Measurements from ENCODE around the gene AKAP7. TPM values are rescaled to one million over a fixed set of nuclear protein-coding genes. Genes with fewer than 3 reads are reported as not detected.

The AKAP7 gene
- total and polyA plus RNA-seq, 2 experiments from 2014 or later: 18.4 to 54.4 TPM

DNA sequence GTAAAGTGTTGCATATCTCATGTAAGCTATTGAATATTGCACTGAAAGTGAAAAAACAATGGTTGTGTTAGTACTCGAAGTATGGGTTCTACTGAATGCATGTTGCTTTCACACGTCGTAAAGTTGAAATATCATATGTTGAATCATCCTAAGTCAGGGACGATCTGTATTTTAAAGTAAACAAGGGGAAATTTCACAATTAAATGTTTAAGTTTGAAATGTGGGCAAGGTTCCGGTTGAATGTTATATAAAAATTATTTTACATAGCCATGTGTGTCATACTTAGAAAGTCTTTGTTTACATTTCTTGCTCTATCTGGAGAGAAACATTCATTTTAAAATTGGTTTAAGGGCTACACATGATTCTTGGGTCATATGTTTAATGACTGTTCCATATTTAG lies 76.8 kb downstream of the AKAP7 start:
- H3K9me2 ChIP-seq (replicated peaks; ENCODE audit: insufficient read depth): no peaks in the 10 kb centered on the region
- no peak overlapping the region for H3K4me3 ChIP-seq
- H4K20me1 ChIP-seq (ENCODE audit: insufficient read depth, poor library complexity, severe bottlenecking): no peaks in the 10 kb centered on the region
- no peak for DNase-seq (ENCODE audit: low spot score)
- H3K79me2 ChIP-seq: no peaks in the 10 kb centered on the region
- H3K9me3 ChIP-seq (ENCODE audit: low read depth): no peaks in the 10 kb centered on the region
- no peaks in the 10 kb centered on the region for H3K36me3 ChIP-seq (replicated peaks; ENCODE audit: insufficient read depth, low read depth)
- no peak overlapping the region for H3K27ac ChIP-seq
- TF ChIP-seq EZH2 (IDR thresholded peaks at IDR 0.05; ENCODE audit: borderline replicate concordance): no peak
- TF ChIP-seq, protein P1, sequence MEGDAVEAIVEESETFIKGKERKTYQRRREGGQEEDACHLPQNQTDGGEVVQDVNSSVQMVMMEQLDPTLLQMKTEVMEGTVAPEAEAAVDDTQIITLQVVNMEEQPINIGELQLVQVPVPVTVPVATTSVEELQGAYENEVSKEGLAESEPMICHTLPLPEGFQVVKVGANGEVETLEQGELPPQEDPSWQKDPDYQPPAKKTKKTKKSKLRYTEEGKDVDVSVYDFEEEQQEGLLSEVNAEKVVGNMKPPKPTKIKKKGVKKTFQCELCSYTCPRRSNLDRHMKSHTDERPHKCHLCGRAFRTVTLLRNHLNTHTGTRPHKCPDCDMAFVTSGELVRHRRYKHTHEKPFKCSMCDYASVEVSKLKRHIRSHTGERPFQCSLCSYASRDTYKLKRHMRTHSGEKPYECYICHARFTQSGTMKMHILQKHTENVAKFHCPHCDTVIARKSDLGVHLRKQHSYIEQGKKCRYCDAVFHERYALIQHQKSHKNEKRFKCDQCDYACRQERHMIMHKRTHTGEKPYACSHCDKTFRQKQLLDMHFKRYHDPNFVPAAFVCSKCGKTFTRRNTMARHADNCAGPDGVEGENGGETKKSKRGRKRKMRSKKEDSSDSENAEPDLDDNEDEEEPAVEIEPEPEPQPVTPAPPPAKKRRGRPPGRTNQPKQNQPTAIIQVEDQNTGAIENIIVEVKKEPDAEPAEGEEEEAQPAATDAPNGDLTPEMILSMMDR (IDR thresholded peaks at IDR 0.05; ENCODE audit: poor library complexity): no peak
- TF ChIP-seq EZH2phosphoT487 (IDR thresholded peaks at IDR 0.05; ENCODE audit: low read depth, severe bottlenecking, unreplicated experiment): no peak
- no peak overlapping the region for H2AFZ ChIP-seq
- H3K4me1 ChIP-seq (ENCODE audit: insufficient read depth): no peaks in the 10 kb centered on the region
- H3K27me3 ChIP-seq: no peaks in the 10 kb centered on the region
- WGBS (ENCODE audit: low lambda C conversion rate, missing lambda C conversion rate): 72% methylated on average over 5 of the region's 5 CpGs
- H3K4me2 ChIP-seq: no peak overlapping the region

DNA sequence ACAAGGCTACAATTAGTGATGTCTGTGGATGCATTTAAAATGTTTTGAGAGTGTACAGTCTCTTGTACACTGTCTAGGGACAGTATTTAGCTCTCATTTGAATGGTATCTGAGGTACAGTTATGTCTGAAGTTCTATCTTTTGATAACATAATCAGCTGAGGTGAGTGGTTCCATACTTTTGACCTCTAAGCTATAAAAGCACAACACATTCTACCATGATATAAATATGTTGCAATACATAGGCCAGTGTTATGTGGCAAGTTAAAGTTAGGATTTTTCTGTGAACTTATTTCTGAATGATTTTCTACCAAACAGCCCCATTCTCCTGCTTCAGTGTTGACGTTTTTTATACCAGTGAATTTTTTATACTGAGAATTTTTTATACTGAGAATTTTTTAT lies 77.6 kb downstream of the AKAP7 start:
- DNase-seq (ENCODE audit: low spot score): no peak
- H3K4me3 ChIP-seq: no peak overlapping the region
- no peaks in the 10 kb centered on the region for H3K9me3 ChIP-seq (ENCODE audit: low read depth)
- no peaks in the 10 kb centered on the region for H3K4me1 ChIP-seq (ENCODE audit: insufficient read depth)
- WGBS (ENCODE audit: low lambda C conversion rate, missing lambda C conversion rate): 90% methylated on average over 1 of the region's 1 CpG
- H3K27ac ChIP-seq: no peak overlapping the region
- no peaks in the 10 kb centered on the region for H3K79me2 ChIP-seq
- no peak overlapping the region for H2AFZ ChIP-seq
- H3K27me3 ChIP-seq: no peaks in the 10 kb centered on the region
- H3K36me3 ChIP-seq (replicated peaks; ENCODE audit: insufficient read depth, low read depth): no peaks in the 10 kb centered on the region
- H4K20me1 ChIP-seq (ENCODE audit: insufficient read depth, poor library complexity, severe bottlenecking): no peaks in the 10 kb centered on the region
- H3K4me2 ChIP-seq: no peak overlapping the region
- no peaks in the 10 kb centered on the region for H3K9me2 ChIP-seq (replicated peaks; ENCODE audit: insufficient read depth)
- TF ChIP-seq, protein P1 (IDR thresholded peaks at IDR 0.05; ENCODE audit: poor library complexity): no peak
- no peak for TF ChIP-seq EZH2phosphoT487 (IDR thresholded peaks at IDR 0.05; ENCODE audit: low read depth, severe bottlenecking, unreplicated experiment)

DNA sequence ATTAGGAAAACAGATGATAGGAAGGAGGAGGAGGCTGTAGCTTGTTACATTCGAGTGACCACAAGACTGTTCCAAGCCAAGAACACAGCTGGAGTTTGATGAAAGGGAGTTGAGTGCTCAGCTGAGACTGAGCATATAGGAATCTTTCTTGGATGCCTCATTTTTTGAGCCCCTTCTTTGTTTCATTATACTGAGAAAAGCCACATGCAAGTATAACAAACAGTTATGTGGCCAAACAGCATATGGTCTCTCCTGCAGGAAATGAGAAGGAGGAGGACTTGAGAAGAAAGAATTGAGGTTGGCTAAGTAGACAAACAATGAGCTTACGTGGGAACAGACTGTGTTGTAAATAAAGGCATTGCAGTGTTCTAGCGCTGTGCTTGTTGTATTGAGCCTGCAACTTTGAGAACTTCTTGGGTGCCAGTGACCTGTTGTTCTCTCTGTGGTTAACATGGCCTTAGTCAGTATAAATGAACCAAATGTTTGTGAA lies 78.3 kb downstream of the AKAP7 start:
- Histone ChIP-seq H3K36me3 (replicated peaks; ENCODE audit: insufficient read depth, low read depth) (no peaks in the 10 kb centered on the region), H3K27ac (no peak overlapping the region), H4K20me1 (ENCODE audit: insufficient read depth, poor library complexity, severe bottlenecking) (no peaks in the 10 kb centered on the region), H3K9me2 (replicated peaks; ENCODE audit: insufficient read depth) (no peaks in the 10 kb centered on the region), H3K4me3 (no peak overlapping the region), H3K4me2 (no peak overlapping the region), H2AFZ (no peak overlapping the region), H3K27me3 (no peaks in the 10 kb centered on the region), H3K9me3 (ENCODE audit: low read depth) (no peaks in the 10 kb centered on the region), H3K4me1 (ENCODE audit: insufficient read depth) (no peaks in the 10 kb centered on the region), H3K79me2 (no peaks in the 10 kb centered on the region)
- WGBS (ENCODE audit: low lambda C conversion rate, missing lambda C conversion rate): 72% methylated on average over 3 of the region's 3 CpGs
- DNase-seq (ENCODE audit: low spot score): no peak
- no peak for TF ChIP-seq EZH2 (IDR thresholded peaks at IDR 0.05; ENCODE audit: borderline replicate concordance)
- TF ChIP-seq EZH2phosphoT487 (IDR thresholded peaks at IDR 0.05; ENCODE audit: low read depth, severe bottlenecking, unreplicated experiment): no peak
- TF ChIP-seq, protein P1 (IDR thresholded peaks at IDR 0.05; ENCODE audit: poor library complexity): no peak

DNA sequence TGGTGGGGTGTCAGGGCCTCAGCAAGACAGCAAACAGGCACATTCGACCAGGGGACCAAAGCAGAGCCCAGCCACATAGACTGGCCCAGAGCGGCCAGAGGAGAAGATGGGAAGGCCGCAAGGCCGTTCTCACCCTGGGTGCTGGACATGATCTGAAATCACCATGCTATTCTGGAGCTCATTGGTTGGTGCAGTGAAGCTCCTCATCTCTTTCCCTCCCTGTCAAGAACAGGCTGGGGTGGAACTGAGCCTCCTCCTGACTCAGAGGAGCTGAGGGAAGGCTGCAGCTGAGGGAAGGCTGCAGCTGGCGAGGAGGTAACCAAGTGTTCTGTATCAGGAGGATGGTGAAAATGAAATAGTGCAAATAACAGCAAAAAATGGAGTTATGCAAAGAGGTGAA lies 80.0 kb downstream of the AKAP7 start:
- Histone ChIP-seq H3K36me3 (replicated peaks; ENCODE audit: insufficient read depth, low read depth) (no peaks in the 10 kb centered on the region), H3K27me3 (no peaks in the 10 kb centered on the region), H3K79me2 (no peaks in the 10 kb centered on the region), H3K9me3 (ENCODE audit: low read depth) (no peaks in the 10 kb centered on the region), H4K20me1 (ENCODE audit: insufficient read depth, poor library complexity, severe bottlenecking) (no peaks in the 10 kb centered on the region), H3K4me3 (no peak overlapping the region), H2AFZ (no peak overlapping the region), H3K27ac (no peak overlapping the region), H3K4me2 (no peak overlapping the region), H3K9me2 (replicated peaks; ENCODE audit: insufficient read depth) (no peaks in the 10 kb centered on the region), H3K4me1 (ENCODE audit: insufficient read depth) (no peaks in the 10 kb centered on the region)
- no peak for DNase-seq (ENCODE audit: low spot score)
- no peak for TF ChIP-seq EZH2 (IDR thresholded peaks at IDR 0.05; ENCODE audit: borderline replicate concordance)
- TF ChIP-seq, protein P1 (IDR thresholded peaks at IDR 0.05; ENCODE audit: poor library complexity): no peak
- TF ChIP-seq EZH2phosphoT487 (IDR thresholded peaks at IDR 0.05; ENCODE audit: low read depth, severe bottlenecking, unreplicated experiment): no peak
- 97% methylated on average over 5 of the region's 5 CpGs for WGBS (ENCODE audit: low lambda C conversion rate, missing lambda C conversion rate)
